Hepatocyte (in vitro differentiated cells): Measurements from ENCODE around the gene C9. TPM values are rescaled to one million over a fixed set of nuclear protein-coding genes. Genes with fewer than 3 reads are reported as not detected.

Experiments used
- DNase-seq: peaks from one replicate; pipeline ENCODE4 v3.0.0-alpha.2; 2016; ENCODE audit warnings: low spot score
- H2AFZ ChIP-seq: fragments of 200-600 bp; sonication (generic); 2 replicates; pipeline ENCODE4 v1.6.0; 2016; ENCODE audit warnings: antibody characterized with exemption, mild to moderate bottlenecking
- H3K27ac ChIP-seq: fragments of 200-600 bp; sonication (generic); 2 replicates; pipeline ENCODE4 v1.5.1; 2016; ENCODE audit warnings: mild to moderate bottlenecking
- H3K27me3 ChIP-seq: fragments of 200-600 bp; sonication (generic); 2 replicates; pipeline ENCODE4 v1.6.1; 2016
- H3K36me3 ChIP-seq: fragments of 200-600 bp; sonication (generic); replicated peaks from 2 replicates; pipeline ENCODE4 v1.5.1; 2016; ENCODE audit warnings: low read depth; ENCODE audit not compliant: insufficient read depth
- H3K4me1 ChIP-seq: fragments of 200-600 bp; sonication (generic); 2 replicates; pipeline ENCODE4 v1.5.1; 2016; ENCODE audit warnings: mild to moderate bottlenecking, moderate library complexity; ENCODE audit not compliant: insufficient read depth
- H3K4me2 ChIP-seq: fragments of 200-600 bp; sonication (generic); 2 replicates; pipeline ENCODE4 v1.6.0; 2016
- H3K4me3 ChIP-seq: fragments of 200-600 bp; sonication (generic); 2 replicates; pipeline ENCODE4 v1.5.1; 2016; ENCODE audit warnings: mild to moderate bottlenecking
- H3K79me2 ChIP-seq: fragments of 200-600 bp; sonication (generic); 2 replicates; pipeline ENCODE4 v1.6.0; 2017; ENCODE audit warnings: mild to moderate bottlenecking
- H3K9me2 ChIP-seq: fragments of 200-600 bp; sonication (generic); replicated peaks from 2 replicates; pipeline ENCODE4 v1.6.0; 2017; ENCODE audit warnings: mild to moderate bottlenecking; ENCODE audit not compliant: insufficient read depth
- H3K9me3 ChIP-seq: fragments of 200-600 bp; sonication (generic); 2 replicates; pipeline ENCODE4 v1.5.1; 2016; ENCODE audit warnings: low read depth, mild to moderate bottlenecking
- H4K20me1 ChIP-seq: fragments of 200-600 bp; sonication (generic); 2 replicates; pipeline ENCODE4 v1.6.0; 2016; ENCODE audit warnings: mild to moderate bottlenecking; ENCODE audit not compliant: insufficient read depth, poor library complexity, severe bottlenecking
- CTCF ChIP-seq: fragments of 200-600 bp; sonication (generic); IDR thresholded peaks from 2 replicates; pipeline ENCODE4 v1.5.1; 2016; ENCODE audit warnings: antibody characterized with exemption, mild to moderate bottlenecking; ENCODE audit not compliant: poor library complexity
- EZH2 ChIP-seq: fragments of 200-600 bp; sonication (generic); IDR thresholded peaks from 2 replicates; pipeline ENCODE4 v1.6.1; 2016; ENCODE audit warnings: antibody characterized with exemption, mild to moderate bottlenecking, borderline replicate concordance
- EZH2phosphoT487 ChIP-seq: fragments of 200-600 bp; sonication (generic); IDR thresholded peaks from one replicate; pipeline ENCODE4 v1.6.1; 2018; ENCODE audit warnings: antibody characterized with exemption, mild to moderate bottlenecking, low read depth, moderate library complexity; ENCODE audit not compliant: unreplicated experiment, severe bottlenecking
- WGBS: methylation state at CpG from one replicate; pipeline ENCODE4 v1.1.6; 2016; ENCODE audit warnings: low lambda C conversion rate; ENCODE audit errors: missing lambda C conversion rate; 5-methylcytosine and 5-hydroxymethylcytosine counted together
- polyA plus RNA-seq: library from polyadenylated mRNA; unstranded; fragments of >200 nt; fragmentation: Nextera tagmentation; extraction: Ambion mirVana; gene quantifications from 2 replicates; pipeline ENCODE4 v1.2.1, GENCODE V29; 2016
- total RNA-seq: library from RNA; depleted of rRNA; stranded (reverse); fragments of >200 nt; gene quantifications from 2 replicates; pipeline ENCODE4 v1.2.3, GENCODE V29; 2014

The C9 gene
- total and polyA plus RNA-seq, 2 experiments from 2014 or later: 0.47 to 0.79 TPM

GRCh38 chr5:39315995-39316394 is 48.3 kb downstream of the C9 start:
- TF ChIP-seq EZH2phosphoT487: no peak
- TF ChIP-seq EZH2: no peak
- TF ChIP-seq CTCF: no peak
- H3K36me3 ChIP-seq: no peaks in the 10 kb centered on the region

GRCh38 chr5:39314591-39314990 is 49.7 kb downstream of the C9 start:
- no peak for DNase-seq
- WGBS: 92% methylated on average over 1 of the region's 1 CpG
- no peak for TF ChIP-seq EZH2
- TF ChIP-seq EZH2phosphoT487: no peak
- TF ChIP-seq CTCF: no peak
- Histone ChIP-seq H3K9me3 (no peaks in the 10 kb centered on the region), H3K4me1 (no peaks in the 10 kb centered on the region), H2AFZ (no peak overlapping the region), H3K27ac (no peak overlapping the region), H3K27me3 (no peaks in the 10 kb centered on the region), H3K9me2 (no peaks in the 10 kb centered on the region), H3K36me3 (no peaks in the 10 kb centered on the region), H3K4me2 (no peak overlapping the region), H3K79me2 (no peaks in the 10 kb centered on the region), H3K4me3 (no peak overlapping the region), H4K20me1 (no peaks in the 10 kb centered on the region)

More at GRCh38 chr5:39315995-39316394, 48.3 kb downstream of the C9 start:
- Histone ChIP-seq H3K4me3 (no peak overlapping the region), H2AFZ (no peak overlapping the region), H3K9me3 (no peaks in the 10 kb centered on the region), H3K27ac (no peak overlapping the region), H3K4me1 (no peaks in the 10 kb centered on the region), H3K4me2 (no peak overlapping the region), H3K27me3 (no peaks in the 10 kb centered on the region), H3K79me2 (no peaks in the 10 kb centered on the region), H3K9me2 (no peaks in the 10 kb centered on the region), H4K20me1 (no peaks in the 10 kb centered on the region)
- no peak for DNase-seq
- WGBS: 81% methylated on average over 4 of the region's 4 CpGs

- H2AFZ ChIP-seq: no peak overlapping the region
- WGBS: 95% methylated on average over 1 of the region's 1 CpG
- no peak overlapping the region for H3K4me2 ChIP-seq
- no peak overlapping the region for H3K27ac ChIP-seq
- no peaks in the 10 kb centered on the region for H3K4me1 ChIP-seq
- no peaks in the 10 kb centered on the region for H4K20me1 ChIP-seq
- H3K4me3 ChIP-seq: no peak overlapping the region
- TF ChIP-seq CTCF (no peak), EZH2phosphoT487 (no peak), EZH2 (no peak)
- DNase-seq: no peak
- no peaks in the 10 kb centered on the region for H3K36me3 ChIP-seq
- no peaks in the 10 kb centered on the region for H3K9me2 ChIP-seq
- H3K9me3 ChIP-seq: no peaks in the 10 kb centered on the region
- no peaks in the 10 kb centered on the region for H3K79me2 ChIP-seq
- H3K27me3 ChIP-seq: no peaks in the 10 kb centered on the region
Observed at GRCh38 chr5:39309534-39309933, 54.8 kb downstream of the C9 start.

GRCh38 chr5:39302472-39302871 is 61.8 kb downstream of the C9 start:
- no peaks in the 10 kb centered on the region for H3K4me1 ChIP-seq

More at GRCh38 chr5:39302472-39302871, 61.8 kb downstream of the C9 start:
- TF ChIP-seq EZH2: no peak
- no peak for TF ChIP-seq EZH2phosphoT487
- TF ChIP-seq CTCF: no peak
- Histone ChIP-seq H3K27ac (no peak overlapping the region), H3K9me2 (no peaks in the 10 kb centered on the region), H3K9me3 (peaks cover 7% of the 10 kb centered on the region), H3K79me2 (no peaks in the 10 kb centered on the region), H3K4me3 (no peak overlapping the region), H2AFZ (no peak overlapping the region), H3K4me2 (no peak overlapping the region), H4K20me1 (no peaks in the 10 kb centered on the region), H3K27me3 (no peaks in the 10 kb centered on the region), H3K36me3 (no peaks in the 10 kb centered on the region)
- DNase-seq: no peak
- WGBS: 79% methylated on average over 1 of the region's 1 CpG
